GM12878 (cell line): Measurements from ENCODE around the gene SAPCD2. TPM values are rescaled to one million over a fixed set of nuclear protein-coding genes. Genes with fewer than 3 reads are reported as not detected.

ENCODE experiments used
- GATAD2B ChIP-seq: fragments of 450-650 bp; conservative IDR thresholded peaks from 2 replicates; pipeline ENCODE4 v1.6.1; 2017; ENCODE audit warnings: low read depth, mild to moderate bottlenecking, moderate library complexity
- IKZF1 ChIP-seq: fragments of 450-650 bp; conservative IDR thresholded peaks from 2 replicates; pipeline ENCODE4 v1.6.1; 2017; ENCODE audit warnings: antibody characterized with exemption, mild to moderate bottlenecking
- MXI1 ChIP-seq: fragments of 150-350 bp; IDR thresholded peaks from 2 replicates; pipeline ENCODE4 v1.6.1; 2011; ENCODE audit warnings: low read depth, mild to moderate bottlenecking, inconsistent platforms, low read length, improper control_type of control experiment
- RAD21 ChIP-seq: IDR thresholded peaks from 2 replicates; pipeline ENCODE4 v1.6.1; 2011; ENCODE audit warnings: mild to moderate bottlenecking, low read depth, low read length, moderate library complexity; ENCODE audit not compliant: insufficient read depth
- RAD51 ChIP-seq: fragments of 450-650 bp; IDR thresholded peaks from 2 replicates; pipeline ENCODE4 v1.6.1; 2016; ENCODE audit warnings: moderate library complexity, mild to moderate bottlenecking, inconsistent platforms
- RB1 ChIP-seq: fragments of 450-650 bp; formaldehyde crosslinking; IDR thresholded peaks from 2 replicates; pipeline ENCODE4 v1.6.1; 2017; ENCODE audit warnings: mild to moderate bottlenecking, borderline replicate concordance
- SREBF1 ChIP-seq: IDR thresholded peaks from 2 replicates; pipeline ENCODE4 v1.6.1; 2012; ENCODE audit warnings: mild to moderate bottlenecking, low read length
- STAT1 ChIP-seq: fragments of 450-650 bp; conservative IDR thresholded peaks from 2 replicates; pipeline ENCODE4 v1.6.1; 2014; ENCODE audit warnings: antibody characterized with exemption, mild to moderate bottlenecking
- TBL1XR1 ChIP-seq: IDR thresholded peaks from 2 replicates; pipeline ENCODE4 v1.6.1; 2012; ENCODE audit warnings: low read depth, low read length, improper control_type of control experiment
- TCF7 ChIP-seq: IDR thresholded peaks from 2 replicates; pipeline ENCODE4 v1.6.1; 2014; ENCODE audit warnings: antibody characterized with exemption, borderline replicate concordance
- ZNF274 ChIP-seq: IDR thresholded peaks from one replicate; pipeline ENCODE4 v1.8.0; 2011; ENCODE audit not compliant: insufficient read length, insufficient read depth
- ZNF622 ChIP-seq: fragments of 450-650 bp; IDR thresholded peaks from 2 replicates; pipeline ENCODE4 v1.6.1; 2017; ENCODE audit warnings: mild to moderate bottlenecking, inconsistent platforms
- polyA plus RNA-seq, 11 experiments: library from polyadenylated mRNA; depleted of rRNA in 4 of 11; unstranded in 6 of 11; stranded (reverse) in 5 of 11; fragments of >200 nt; fragmentation: Nextera tagmentation in 4 of 11; fragmentation: Illumina TruSeq in 1 of 11; extraction: Ambion mirVana in 4 of 11; extraction: Trizol in 1 of 11; gene quantifications; 1 replicate in 1 of 11; 2 replicates in 10 of 11; pipeline versions ENCODE4 v1.2.1 to v1.2.3, GENCODE V29; 2011 to 2016; ENCODE audit warnings: inconsistent platforms in 2 of 11, missing spikeins in 2 of 11, low read depth in 1 of 11
- total RNA-seq, 4 experiments: library from RNA; depleted of rRNA in 3 of 4; stranded (reverse); fragments of >200 nt in 3 of 4; fragmentation: Illumina TruSeq in 1 of 4; extraction: Trizol in 1 of 4; gene quantifications; 2 replicates each; pipeline versions ENCODE4 v1.2.1 to v1.2.3, GENCODE V29; 2013 to 2021
- TF ChIP-seq, protein P1 (sequence below): fragments of 450-650 bp; IDR thresholded peaks from 2 replicates; pipeline ENCODE4 v1.6.1; 2016; ENCODE audit warnings: mild to moderate bottlenecking, moderate library complexity, borderline replicate concordance
- TF ChIP-seq, protein P2 (sequence below): fragments of 450-650 bp; IDR thresholded peaks from 2 replicates; pipeline ENCODE4 v1.6.1; 2017; ENCODE audit warnings: mild to moderate bottlenecking
- TF ChIP-seq, protein P3 (sequence below): IDR thresholded peaks from 2 replicates; pipeline ENCODE4 v1.6.1; 2011; ENCODE audit warnings: borderline replicate concordance, low read depth, mild to moderate bottlenecking, moderate library complexity, low read length; ENCODE audit not compliant: insufficient read depth, poor library complexity, severe bottlenecking
- TF ChIP-seq, protein P4 (sequence below): fragments of 450-650 bp; IDR thresholded peaks from 2 replicates; pipeline ENCODE4 v1.6.1; 2017; ENCODE audit warnings: mild to moderate bottlenecking, moderate library complexity
- TF ChIP-seq, protein P5 (sequence below): IDR thresholded peaks from 2 replicates; pipeline ENCODE4 v1.6.1; 2011; ENCODE audit warnings: borderline replicate concordance, low read depth, mild to moderate bottlenecking, moderate library complexity, mixed read lengths, low read length; ENCODE audit not compliant: insufficient read depth; ENCODE audit errors: extremely low read length

Gene SAPCD2
- total and polyA plus RNA-seq, 10 of the 15 experiments (the other 5 are each of a cell fraction or from before 2014, with no cell fraction given), result 1.6 to 35.2 (median 7.2) TPM

DNA sequence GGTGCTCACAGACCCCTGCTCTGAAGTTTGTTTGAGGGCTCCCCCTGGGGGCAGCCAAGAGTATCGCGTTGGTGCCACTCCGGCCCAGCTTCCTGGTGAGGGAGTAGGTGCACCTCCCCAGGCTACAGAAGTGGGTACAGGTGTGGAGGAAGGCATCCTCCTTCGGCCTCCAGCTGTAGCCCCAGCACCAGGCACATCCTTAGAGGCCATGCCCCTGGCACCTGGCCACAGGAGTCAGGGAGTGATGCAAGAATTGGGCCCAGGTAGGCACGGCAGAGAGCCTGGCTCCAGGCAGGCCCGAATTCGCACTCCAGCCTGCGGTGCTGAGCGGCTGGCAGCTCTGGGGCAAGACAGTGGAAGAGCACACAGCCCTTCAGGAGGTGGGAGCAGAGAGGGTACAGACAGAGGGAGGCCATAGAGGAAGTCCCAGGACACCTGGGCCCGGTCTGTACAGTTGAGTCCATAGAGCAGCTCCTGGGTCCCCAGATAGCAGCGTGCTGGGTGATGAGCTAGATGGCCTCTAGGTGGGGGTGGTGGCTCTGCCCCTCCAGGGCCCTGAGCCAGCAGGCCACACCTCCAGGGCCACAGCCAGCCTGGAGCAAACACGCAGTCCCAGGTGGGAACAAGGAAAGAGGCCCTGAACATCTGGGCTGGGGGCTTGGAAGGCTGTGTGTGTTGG, 2.4 kb downstream of the SAPCD2 start (continued):
- TF ChIP-seq, protein P1, sequence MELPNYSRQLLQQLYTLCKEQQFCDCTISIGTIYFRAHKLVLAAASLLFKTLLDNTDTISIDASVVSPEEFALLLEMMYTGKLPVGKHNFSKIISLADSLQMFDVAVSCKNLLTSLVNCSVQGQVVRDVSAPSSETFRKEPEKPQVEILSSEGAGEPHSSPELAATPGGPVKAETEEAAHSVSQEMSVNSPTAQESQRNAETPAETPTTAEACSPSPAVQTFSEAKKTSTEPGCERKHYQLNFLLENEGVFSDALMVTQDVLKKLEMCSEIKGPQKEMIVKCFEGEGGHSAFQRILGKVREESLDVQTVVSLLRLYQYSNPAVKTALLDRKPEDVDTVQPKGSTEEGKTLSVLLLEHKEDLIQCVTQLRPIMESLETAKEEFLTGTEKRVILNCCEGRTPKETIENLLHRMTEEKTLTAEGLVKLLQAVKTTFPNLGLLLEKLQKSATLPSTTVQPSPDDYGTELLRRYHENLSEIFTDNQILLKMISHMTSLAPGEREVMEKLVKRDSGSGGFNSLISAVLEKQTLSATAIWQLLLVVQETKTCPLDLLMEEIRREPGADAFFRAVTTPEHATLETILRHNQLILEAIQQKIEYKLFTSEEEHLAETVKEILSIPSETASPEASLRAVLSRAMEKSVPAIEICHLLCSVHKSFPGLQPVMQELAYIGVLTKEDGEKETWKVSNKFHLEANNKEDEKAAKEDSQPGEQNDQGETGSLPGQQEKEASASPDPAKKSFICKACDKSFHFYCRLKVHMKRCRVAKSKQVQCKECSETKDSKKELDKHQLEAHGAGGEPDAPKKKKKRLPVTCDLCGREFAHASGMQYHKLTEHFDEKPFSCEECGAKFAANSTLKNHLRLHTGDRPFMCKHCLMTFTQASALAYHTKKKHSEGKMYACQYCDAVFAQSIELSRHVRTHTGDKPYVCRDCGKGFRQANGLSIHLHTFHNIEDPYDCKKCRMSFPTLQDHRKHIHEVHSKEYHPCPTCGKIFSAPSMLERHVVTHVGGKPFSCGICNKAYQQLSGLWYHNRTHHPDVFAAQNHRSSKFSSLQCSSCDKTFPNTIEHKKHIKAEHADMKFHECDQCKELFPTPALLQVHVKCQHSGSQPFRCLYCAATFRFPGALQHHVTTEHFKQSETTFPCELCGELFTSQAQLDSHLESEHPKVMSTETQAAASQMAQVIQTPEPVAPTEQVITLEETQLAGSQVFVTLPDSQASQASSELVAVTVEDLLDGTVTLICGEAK, result no peak
- TF ChIP-seq GATAD2B, result peak; percentile 52
- no peak for TF ChIP-seq ZNF274
- TF ChIP-seq, protein P2, sequence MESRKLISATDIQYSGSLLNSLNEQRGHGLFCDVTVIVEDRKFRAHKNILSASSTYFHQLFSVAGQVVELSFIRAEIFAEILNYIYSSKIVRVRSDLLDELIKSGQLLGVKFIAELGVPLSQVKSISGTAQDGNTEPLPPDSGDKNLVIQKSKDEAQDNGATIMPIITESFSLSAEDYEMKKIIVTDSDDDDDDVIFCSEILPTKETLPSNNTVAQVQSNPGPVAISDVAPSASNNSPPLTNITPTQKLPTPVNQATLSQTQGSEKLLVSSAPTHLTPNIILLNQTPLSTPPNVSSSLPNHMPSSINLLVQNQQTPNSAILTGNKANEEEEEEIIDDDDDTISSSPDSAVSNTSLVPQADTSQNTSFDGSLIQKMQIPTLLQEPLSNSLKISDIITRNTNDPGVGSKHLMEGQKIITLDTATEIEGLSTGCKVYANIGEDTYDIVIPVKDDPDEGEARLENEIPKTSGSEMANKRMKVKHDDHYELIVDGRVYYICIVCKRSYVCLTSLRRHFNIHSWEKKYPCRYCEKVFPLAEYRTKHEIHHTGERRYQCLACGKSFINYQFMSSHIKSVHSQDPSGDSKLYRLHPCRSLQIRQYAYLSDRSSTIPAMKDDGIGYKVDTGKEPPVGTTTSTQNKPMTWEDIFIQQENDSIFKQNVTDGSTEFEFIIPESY, result no peak
- 0 out of 2 replicates have a peak, but pooled peaks have one; percentile 31 for TF ChIP-seq RB1
- TF ChIP-seq SREBF1, result no peak
- TF ChIP-seq TCF7, result no peak
- no peak for TF ChIP-seq MXI1
- 0 out of 2 replicates have a peak, but pooled peaks have one; percentile 52 for TF ChIP-seq STAT1
- no peak for TF ChIP-seq TBL1XR1
- TF ChIP-seq RAD51, result no peak
- peak; percentile 62 for TF ChIP-seq RAD21
- 0 out of 2 replicates have a peak, but pooled peaks have one; percentile 27 for TF ChIP-seq IKZF1
- TF ChIP-seq ZNF622, result no peak
- TF ChIP-seq, protein P3, sequence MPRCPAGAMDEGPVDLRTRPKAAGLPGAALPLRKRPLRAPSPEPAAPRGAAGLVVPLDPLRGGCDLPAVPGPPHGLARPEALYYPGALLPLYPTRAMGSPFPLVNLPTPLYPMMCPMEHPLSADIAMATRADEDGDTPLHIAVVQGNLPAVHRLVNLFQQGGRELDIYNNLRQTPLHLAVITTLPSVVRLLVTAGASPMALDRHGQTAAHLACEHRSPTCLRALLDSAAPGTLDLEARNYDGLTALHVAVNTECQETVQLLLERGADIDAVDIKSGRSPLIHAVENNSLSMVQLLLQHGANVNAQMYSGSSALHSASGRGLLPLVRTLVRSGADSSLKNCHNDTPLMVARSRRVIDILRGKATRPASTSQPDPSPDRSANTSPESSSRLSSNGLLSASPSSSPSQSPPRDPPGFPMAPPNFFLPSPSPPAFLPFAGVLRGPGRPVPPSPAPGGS, result no peak
- TF ChIP-seq, protein P4, sequence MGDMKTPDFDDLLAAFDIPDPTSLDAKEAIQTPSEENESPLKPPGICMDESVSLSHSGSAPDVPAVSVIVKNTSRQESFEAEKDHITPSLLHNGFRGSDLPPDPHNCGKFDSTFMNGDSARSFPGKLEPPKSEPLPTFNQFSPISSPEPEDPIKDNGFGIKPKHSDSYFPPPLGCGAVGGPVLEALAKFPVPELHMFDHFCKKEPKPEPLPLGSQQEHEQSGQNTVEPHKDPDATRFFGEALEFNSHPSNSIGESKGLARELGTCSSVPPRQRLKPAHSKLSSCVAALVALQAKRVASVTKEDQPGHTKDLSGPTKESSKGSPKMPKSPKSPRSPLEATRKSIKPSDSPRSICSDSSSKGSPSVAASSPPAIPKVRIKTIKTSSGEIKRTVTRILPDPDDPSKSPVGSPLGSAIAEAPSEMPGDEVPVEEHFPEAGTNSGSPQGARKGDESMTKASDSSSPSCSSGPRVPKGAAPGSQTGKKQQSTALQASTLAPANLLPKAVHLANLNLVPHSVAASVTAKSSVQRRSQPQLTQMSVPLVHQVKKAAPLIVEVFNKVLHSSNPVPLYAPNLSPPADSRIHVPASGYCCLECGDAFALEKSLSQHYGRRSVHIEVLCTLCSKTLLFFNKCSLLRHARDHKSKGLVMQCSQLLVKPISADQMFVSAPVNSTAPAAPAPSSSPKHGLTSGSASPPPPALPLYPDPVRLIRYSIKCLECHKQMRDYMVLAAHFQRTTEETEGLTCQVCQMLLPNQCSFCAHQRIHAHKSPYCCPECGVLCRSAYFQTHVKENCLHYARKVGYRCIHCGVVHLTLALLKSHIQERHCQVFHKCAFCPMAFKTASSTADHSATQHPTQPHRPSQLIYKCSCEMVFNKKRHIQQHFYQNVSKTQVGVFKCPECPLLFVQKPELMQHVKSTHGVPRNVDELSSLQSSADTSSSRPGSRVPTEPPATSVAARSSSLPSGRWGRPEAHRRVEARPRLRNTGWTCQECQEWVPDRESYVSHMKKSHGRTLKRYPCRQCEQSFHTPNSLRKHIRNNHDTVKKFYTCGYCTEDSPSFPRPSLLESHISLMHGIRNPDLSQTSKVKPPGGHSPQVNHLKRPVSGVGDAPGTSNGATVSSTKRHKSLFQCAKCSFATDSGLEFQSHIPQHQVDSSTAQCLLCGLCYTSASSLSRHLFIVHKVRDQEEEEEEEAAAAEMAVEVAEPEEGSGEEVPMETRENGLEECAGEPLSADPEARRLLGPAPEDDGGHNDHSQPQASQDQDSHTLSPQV, result no peak
- TF ChIP-seq, protein P5, sequence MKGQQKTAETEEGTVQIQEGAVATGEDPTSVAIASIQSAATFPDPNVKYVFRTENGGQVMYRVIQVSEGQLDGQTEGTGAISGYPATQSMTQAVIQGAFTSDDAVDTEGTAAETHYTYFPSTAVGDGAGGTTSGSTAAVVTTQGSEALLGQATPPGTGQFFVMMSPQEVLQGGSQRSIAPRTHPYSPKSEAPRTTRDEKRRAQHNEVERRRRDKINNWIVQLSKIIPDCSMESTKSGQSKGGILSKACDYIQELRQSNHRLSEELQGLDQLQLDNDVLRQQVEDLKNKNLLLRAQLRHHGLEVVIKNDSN, result no peak
